Skeletal muscle tissue (tissue), 4 donors: ENCODE measurements around the gene AKAP7. TPM values are rescaled to one million over a fixed set of nuclear protein-coding genes. Genes with fewer than 3 reads are reported as not detected.

Source experiments
- H3K27ac ChIP-seq: one replicate; pipeline ENCODE4 v1.7.0; 2013; ENCODE audit warnings: mild to moderate bottlenecking, low read depth, low read length, inconsistent platforms
- H3K27me3 ChIP-seq, 3 donors: one replicate each; pipeline ENCODE4 v1.7.0; 2013; ENCODE audit warnings: low read length in 3 of 3; ENCODE audit not compliant: control insufficient read depth in 3 of 3, insufficient read depth in 3 of 3
- H3K36me3 ChIP-seq, 3 donors: one replicate each; pipeline ENCODE4 v1.7.0; 2013; ENCODE audit warnings: low read length in 3 of 3; ENCODE audit not compliant: control insufficient read depth in 3 of 3, insufficient read depth in 3 of 3
- H3K4me1 ChIP-seq, 3 donors: one replicate each; pipeline ENCODE4 v1.7.0; 2013; ENCODE audit warnings: low read length in 3 of 3, mild to moderate bottlenecking in 3 of 3; ENCODE audit not compliant: control insufficient read depth in 3 of 3, insufficient read depth in 3 of 3
- H3K4me3 ChIP-seq, 3 donors: one replicate each; pipeline ENCODE4 v1.7.0; 2013; ENCODE audit warnings: low read length in 3 of 3
- H3K9ac ChIP-seq, 3 donors: one replicate each; pipeline ENCODE4 v1.7.0; 2013; ENCODE audit warnings: low read length in 3 of 3, mild to moderate bottlenecking in 3 of 3, moderate library complexity in 2 of 3, low read depth in 1 of 3
- H3K9me3 ChIP-seq, 3 donors: one replicate each; pipeline ENCODE4 v1.7.0; 2013; ENCODE audit warnings: low read length in 3 of 3; ENCODE audit not compliant: control insufficient read depth in 3 of 3
- total RNA-seq: library from RNA; depleted of rRNA; stranded (reverse); fragments of >200 nt; gene quantifications from one replicate; pipeline ENCODE4 v1.2.3, GENCODE V29; 2014
- donor health status: Osteomylitis.

The AKAP7 gene
- total RNA-seq, 1 donor from 2014 or later, result 43.3 TPM

GRCh38 chr6:131331151-131331550, 195.9 kb downstream of the AKAP7 start:
- no peaks in the 10 kb centered on the region for H3K27me3 ChIP-seq
- H3K36me3 ChIP-seq, result no peaks in the 10 kb centered on the region
- H3K4me1 ChIP-seq, result no peaks in the 10 kb centered on the region
- no peak overlapping the region for H3K4me3 ChIP-seq
- H3K9me3 ChIP-seq, result no peaks in the 10 kb centered on the region
- H3K27ac ChIP-seq, result no peak overlapping the region
- no peak overlapping the region for H3K9ac ChIP-seq

- H3K27ac ChIP-seq, result no peak overlapping the region
- H3K36me3 ChIP-seq, result no peaks in the 10 kb centered on the region
- H3K4me3 ChIP-seq, result no peak overlapping the region
- no peak overlapping the region for H3K9ac ChIP-seq
- no peaks in the 10 kb centered on the region for H3K27me3 ChIP-seq
- H3K9me3 ChIP-seq, result no peaks in the 10 kb centered on the region
- no peaks in the 10 kb centered on the region for H3K4me1 ChIP-seq
These were observed 196.9 kb downstream of the AKAP7 start for GRCh38 chr6:131331873-131332781.

Other genes starting within 250 kb of the AKAP7 start
- gene EPB41L2, start 72.2 kb upstream of the AKAP7 start, total RNA-seq, result 187 TPM